ENCODE data around the gene FSTL4. TPM values are rescaled to one million over a fixed set of nuclear protein-coding genes. Genes with fewer than 3 reads are reported as not detected.

The FSTL4 gene
- total RNA-seq, 6 donors from 2014 or later: 0.49 to 4.6 (median 1.1) TPM

GRCh38 chr5:133297293-133297692 is 315.0 kb downstream of the FSTL4 start:
- no peaks in the 10 kb centered on the region for H3K9me3 ChIP-seq
- H3K27me3 ChIP-seq: no peaks in the 10 kb centered on the region
- no peak overlapping the region for H3K27ac ChIP-seq
- no peak for ATAC-seq (ENCODE audit: low FRiP score in 2 of 2)
- DNase-seq: no peak
- no peaks in the 10 kb centered on the region for H3K4me1 ChIP-seq
- no peaks in the 10 kb centered on the region for H3K36me3 ChIP-seq
- no peak overlapping the region for H3K4me3 ChIP-seq
- WGBS, 2 donors: 92 to 95% methylated on average over 5 of the region's 5 CpGs
- no peak for TF ChIP-seq POLR2A (IDR thresholded peaks at IDR 0.05)
- TF ChIP-seq EP300 (IDR thresholded peaks at IDR 0.05): no peak
- TF ChIP-seq, protein P1, sequence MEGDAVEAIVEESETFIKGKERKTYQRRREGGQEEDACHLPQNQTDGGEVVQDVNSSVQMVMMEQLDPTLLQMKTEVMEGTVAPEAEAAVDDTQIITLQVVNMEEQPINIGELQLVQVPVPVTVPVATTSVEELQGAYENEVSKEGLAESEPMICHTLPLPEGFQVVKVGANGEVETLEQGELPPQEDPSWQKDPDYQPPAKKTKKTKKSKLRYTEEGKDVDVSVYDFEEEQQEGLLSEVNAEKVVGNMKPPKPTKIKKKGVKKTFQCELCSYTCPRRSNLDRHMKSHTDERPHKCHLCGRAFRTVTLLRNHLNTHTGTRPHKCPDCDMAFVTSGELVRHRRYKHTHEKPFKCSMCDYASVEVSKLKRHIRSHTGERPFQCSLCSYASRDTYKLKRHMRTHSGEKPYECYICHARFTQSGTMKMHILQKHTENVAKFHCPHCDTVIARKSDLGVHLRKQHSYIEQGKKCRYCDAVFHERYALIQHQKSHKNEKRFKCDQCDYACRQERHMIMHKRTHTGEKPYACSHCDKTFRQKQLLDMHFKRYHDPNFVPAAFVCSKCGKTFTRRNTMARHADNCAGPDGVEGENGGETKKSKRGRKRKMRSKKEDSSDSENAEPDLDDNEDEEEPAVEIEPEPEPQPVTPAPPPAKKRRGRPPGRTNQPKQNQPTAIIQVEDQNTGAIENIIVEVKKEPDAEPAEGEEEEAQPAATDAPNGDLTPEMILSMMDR (IDR thresholded peaks at IDR 0.05): no peak
- TF ChIP-seq POLR2AphosphoS5 (IDR thresholded peaks at IDR 0.05): no peak

DNA sequence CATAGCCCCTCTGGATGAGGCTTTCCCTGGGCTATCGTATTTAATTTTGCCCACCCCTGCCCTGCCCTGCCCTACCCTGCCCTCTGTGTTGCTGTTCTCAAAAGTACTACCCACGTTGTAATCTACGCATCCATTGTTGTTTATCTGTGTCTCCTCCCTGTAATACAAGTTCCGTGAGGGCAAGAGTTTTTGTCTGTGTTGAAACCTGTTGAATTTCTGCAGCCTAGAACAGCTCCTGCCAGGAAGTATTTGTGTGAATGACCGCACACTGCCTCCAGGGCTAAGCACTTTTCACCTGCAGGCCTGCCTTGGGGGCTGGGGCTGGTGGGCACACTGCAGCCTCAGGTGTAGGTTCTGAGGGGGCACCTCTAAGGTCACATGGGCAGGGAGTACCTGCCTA is 315.7 kb downstream of the FSTL4 start:
- 61 to 84% methylated on average over 5 of the region's 5 CpGs for WGBS, 2 donors
- no peaks in the 10 kb centered on the region for H3K36me3 ChIP-seq
- no peak overlapping the region for H3K4me3 ChIP-seq
- no peaks in the 10 kb centered on the region for H3K4me1 ChIP-seq
- no peak for ATAC-seq (ENCODE audit: low FRiP score in 2 of 2)
- no peaks in the 10 kb centered on the region for H3K27me3 ChIP-seq
- no peaks in the 10 kb centered on the region for H3K9me3 ChIP-seq
- no peak overlapping the region for H3K27ac ChIP-seq
- DNase-seq: no peak
- TF ChIP-seq, protein P1 (IDR thresholded peaks at IDR 0.05): no peak
- no peak for TF ChIP-seq POLR2A (IDR thresholded peaks at IDR 0.05)
- no peak for TF ChIP-seq POLR2AphosphoS5 (IDR thresholded peaks at IDR 0.05)
- TF ChIP-seq EP300 (IDR thresholded peaks at IDR 0.05): no peak

DNA sequence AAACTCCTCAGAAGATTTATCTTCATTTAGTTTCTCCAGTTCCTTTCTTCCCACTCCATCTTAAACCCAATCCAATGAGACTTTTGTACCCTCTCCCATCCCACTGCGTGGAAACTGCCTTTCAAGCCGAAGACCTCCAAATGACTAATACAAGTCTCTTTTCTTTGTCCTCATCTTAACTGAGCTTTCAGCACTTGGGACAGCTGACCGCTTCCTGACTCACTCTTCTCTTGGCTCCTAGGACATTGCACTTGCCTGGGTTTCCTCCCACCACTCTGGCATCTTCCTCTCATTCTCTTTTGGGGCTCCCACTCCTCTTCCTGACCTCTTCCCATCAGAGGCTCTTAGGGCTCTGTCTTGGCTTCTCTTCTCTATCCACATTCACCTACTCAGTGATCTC is 316.8 kb downstream of the FSTL4 start:
- Histone ChIP-seq H3K4me3 (no peak overlapping the region), H3K9me3 (no peaks in the 10 kb centered on the region), H3K4me1 (no peaks in the 10 kb centered on the region), H3K27me3 (no peaks in the 10 kb centered on the region), H3K36me3 (no peaks in the 10 kb centered on the region), H3K27ac (no peak overlapping the region)
- DNase-seq (no peak), ATAC-seq (ENCODE audit: low FRiP score in 2 of 2) (no peak)
- 88 to 90% methylated on average over 3 of the region's 3 CpGs for WGBS, 2 donors
- TF ChIP-seq EP300 (IDR thresholded peaks at IDR 0.05): no peak
- no peak for TF ChIP-seq POLR2A (IDR thresholded peaks at IDR 0.05)
- no peak for TF ChIP-seq POLR2AphosphoS5 (IDR thresholded peaks at IDR 0.05)
- TF ChIP-seq, protein P1 (IDR thresholded peaks at IDR 0.05): no peak

- Histone ChIP-seq H3K36me3 (no peaks in the 10 kb centered on the region), H3K27ac (no peak overlapping the region), H3K9me3 (no peaks in the 10 kb centered on the region), H3K4me1 (peaks cover 0 to 6% (median 1%) of the 10 kb centered on the region in 4 donors), H3K4me3 (no peak overlapping the region), H3K27me3 (no peaks in the 10 kb centered on the region)
- DNase-seq: no peak
- ATAC-seq (ENCODE audit: low FRiP score in 2 of 2): no peak
- WGBS, 2 donors: 57 to 61% methylated on average over 3 of the region's 3 CpGs
- no peak for TF ChIP-seq EP300 (IDR thresholded peaks at IDR 0.05)
- TF ChIP-seq, protein P1 (IDR thresholded peaks at IDR 0.05): no peak
- TF ChIP-seq POLR2A (IDR thresholded peaks at IDR 0.05): no peak
- TF ChIP-seq POLR2AphosphoS5 (IDR thresholded peaks at IDR 0.05): no peak
These were observed 318.0 kb downstream of the FSTL4 start for GRCh38 chr5:133294380-133294779.

DNA sequence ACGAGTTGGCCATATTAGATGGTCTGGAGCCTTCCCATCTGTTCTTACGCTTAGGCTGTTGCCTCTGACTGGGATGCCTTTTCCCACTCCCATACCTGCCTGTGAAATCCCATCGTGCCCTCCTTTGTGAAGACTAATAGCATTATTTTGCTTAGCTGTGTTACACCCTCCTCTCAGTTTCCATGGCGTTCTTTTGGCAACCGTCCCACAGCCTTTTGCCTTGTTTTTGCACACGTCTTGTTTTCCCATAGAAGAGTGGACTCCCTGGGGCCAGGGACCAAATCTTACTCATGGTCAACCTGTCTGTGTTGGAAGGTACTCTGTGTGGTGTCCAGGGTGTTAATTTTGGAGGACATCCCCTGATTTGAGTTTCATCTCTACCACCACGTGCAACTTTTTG is 318.4 kb downstream of the FSTL4 start:
- WGBS, 2 donors: 66 to 83% methylated on average over 7 of the region's 7 CpGs

More for the DNA sequence above, 318.4 kb downstream of the FSTL4 start:
- Histone ChIP-seq H3K9me3 (no peaks in the 10 kb centered on the region), H3K36me3 (no peaks in the 10 kb centered on the region), H3K27ac (no peak overlapping the region), H3K4me3 (no peak overlapping the region), H3K4me1 (peaks cover 0 to 6% (median 1%) of the 10 kb centered on the region in 4 donors), H3K27me3 (no peaks in the 10 kb centered on the region)
- TF ChIP-seq, protein P1 (IDR thresholded peaks at IDR 0.05): no peak
- TF ChIP-seq EP300 (IDR thresholded peaks at IDR 0.05): no peak
- DNase-seq (no peak), ATAC-seq (ENCODE audit: low FRiP score in 2 of 2) (no peak)

Measured in upper lobe of left lung (tissue), 6 donors.